DOHH2 (cell line): ENCODE data around the gene SPEM2.

Source experiments
- CTCF ChIP-seq: fragments of 200-600 bp; sonication (generic); IDR thresholded peaks from one replicate; pipeline ENCODE4 v1.5.1; 2014; ENCODE audit warnings: antibody characterized with exemption, mild to moderate bottlenecking, low read depth, low read length; ENCODE audit not compliant: poor library complexity, severe bottlenecking
- EZH2phosphoT487 ChIP-seq: fragments of 200-600 bp; sonication (generic); IDR thresholded peaks from 2 replicates; pipeline ENCODE4 v1.6.1; 2017; ENCODE audit warnings: borderline replicate concordance, mild to moderate bottlenecking, antibody characterized with exemption, low read length, moderate library complexity, mixed read lengths

- TF ChIP-seq CTCF (no peak), EZH2phosphoT487 (no peak)
These were observed 36.6 kb upstream of the SPEM2 start for GRCh38 chr17:7388856-7389255.
